Measurements from ENCODE around the gene ERP44. TPM values are rescaled to one million over a fixed set of nuclear protein-coding genes. Genes with fewer than 3 reads are reported as not detected.
"Not testable (repeated sequence)": the region's sequence is repeated elsewhere in the genome, so short reads cannot be mapped to it uniquely, and the experiment has no call there.

ERP44 gene
- polyA plus RNA-seq, 3 donors from 2014 or later, result 42.0 to 53.4 (median 46.6) TPM

GRCh38 chr9:100117316-100117715 lies 18.5 kb upstream of the ERP44 start:
- no peaks in the 10 kb centered on the region for H3K9me3 Mint-ChIP-seq
- no peaks in the 10 kb centered on the region for H3K27me3 Mint-ChIP-seq (ENCODE audit: low read depth in 3 of 3)
- DNase-seq, result no peak
- no peak overlapping the region for H3K4me3 Mint-ChIP-seq
- peaks cover 3 to 5% of the 10 kb centered on the region in 2 donors for H3K4me1 Mint-ChIP-seq
- no peak overlapping the region for H3K27ac Mint-ChIP-seq
- H3K36me3 Mint-ChIP-seq, result peaks cover 4 to 9% (median 4%) of the 10 kb centered on the region in 3 donors

GRCh38 chr9:100112677-100113336 lies 14.0 kb upstream of the ERP44 start:
- peaks cover 5 to 7% of the 10 kb centered on the region in 2 donors for H3K4me1 Mint-ChIP-seq
- H3K4me3 Mint-ChIP-seq, result no peak overlapping the region
- H3K36me3 Mint-ChIP-seq, result peaks cover 0 to 12% (median 4%) of the 10 kb centered on the region in 3 donors
- peak overlapping the region in 2 of 6 donors; percentile 14 to 25 for H3K27ac Mint-ChIP-seq
- no peaks in the 10 kb centered on the region for H3K9me3 Mint-ChIP-seq
- no peak for DNase-seq
- H3K27me3 Mint-ChIP-seq (ENCODE audit: low read depth in 3 of 3), result no peaks in the 10 kb centered on the region

DNA sequence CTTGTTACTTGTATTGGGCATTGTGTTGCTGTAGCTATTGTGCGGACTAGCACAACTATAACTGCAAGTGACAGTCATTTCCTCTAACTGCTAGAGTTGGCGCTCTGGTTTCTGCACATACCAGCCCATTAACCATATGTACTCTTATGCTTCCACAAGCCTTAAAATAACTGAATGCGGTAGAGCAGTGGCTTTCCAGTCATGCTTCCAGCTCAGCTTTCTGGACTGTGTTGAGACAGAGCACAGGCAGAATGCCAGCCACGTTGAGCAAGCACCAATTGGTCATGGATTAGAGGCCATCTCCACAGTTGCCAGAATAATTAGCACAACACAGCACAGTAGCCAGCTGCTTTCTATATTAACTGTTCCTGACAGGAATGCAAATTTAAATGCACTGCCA lies 12.4 kb upstream of the ERP44 start:
- peaks cover 5 to 7% of the 10 kb centered on the region in 2 donors for H3K4me1 Mint-ChIP-seq
- H3K27me3 Mint-ChIP-seq (ENCODE audit: low read depth in 3 of 3), result no peaks in the 10 kb centered on the region
- DNase-seq, result no peak
- peak overlapping the region in 1 of 5 donors; percentile 30 for H3K4me3 Mint-ChIP-seq
- no peaks in the 10 kb centered on the region for H3K9me3 Mint-ChIP-seq
- H3K27ac Mint-ChIP-seq, result no peak overlapping the region
- peaks cover 0 to 12% (median 4%) of the 10 kb centered on the region in 3 donors for H3K36me3 Mint-ChIP-seq

GRCh38 chr9:100108559-100108958 lies 9.8 kb upstream of the ERP44 start:
- DNase-seq, result no peak
- peaks cover 5 to 7% of the 10 kb centered on the region in 2 donors for H3K4me1 Mint-ChIP-seq
- H3K36me3 Mint-ChIP-seq, result peaks cover 0 to 6% (median 0%) of the 10 kb centered on the region in 3 donors
- no peaks in the 10 kb centered on the region for H3K9me3 Mint-ChIP-seq
- no peak overlapping the region for H3K4me3 Mint-ChIP-seq
- no peak overlapping the region for H3K27ac Mint-ChIP-seq
- no peaks in the 10 kb centered on the region for H3K27me3 Mint-ChIP-seq (ENCODE audit: low read depth in 3 of 3)

DNA sequence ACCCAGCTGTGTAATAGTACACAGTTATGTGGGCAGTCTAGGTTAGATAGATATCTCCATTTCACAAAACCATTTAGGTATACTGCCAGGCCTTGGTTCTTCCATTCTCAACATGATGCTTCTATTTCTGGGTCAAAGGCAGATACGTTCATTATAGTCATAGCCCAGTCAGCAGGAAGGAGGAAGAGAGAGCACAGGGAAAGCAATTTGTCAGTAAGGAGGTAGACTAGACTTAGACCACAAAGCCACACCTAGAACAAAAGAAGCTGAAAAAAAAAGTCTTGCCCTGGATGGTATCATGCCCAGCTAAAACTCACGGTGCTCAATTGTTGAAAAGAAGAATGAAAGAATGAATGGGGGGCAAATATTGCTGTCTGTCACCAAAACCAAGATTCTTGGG lies 7.8 kb upstream of the ERP44 start:
- no peak overlapping the region for H3K4me3 Mint-ChIP-seq
- no peak for DNase-seq
- H3K27me3 Mint-ChIP-seq (ENCODE audit: low read depth in 3 of 3), result no peaks in the 10 kb centered on the region
- H3K9me3 Mint-ChIP-seq, result no peaks in the 10 kb centered on the region
- peaks cover 0 to 7% of the 10 kb centered on the region in 2 donors for H3K4me1 Mint-ChIP-seq
- H3K36me3 Mint-ChIP-seq, result peaks cover 0 to 6% (median 0%) of the 10 kb centered on the region in 3 donors
- no peak overlapping the region for H3K27ac Mint-ChIP-seq

DNA sequence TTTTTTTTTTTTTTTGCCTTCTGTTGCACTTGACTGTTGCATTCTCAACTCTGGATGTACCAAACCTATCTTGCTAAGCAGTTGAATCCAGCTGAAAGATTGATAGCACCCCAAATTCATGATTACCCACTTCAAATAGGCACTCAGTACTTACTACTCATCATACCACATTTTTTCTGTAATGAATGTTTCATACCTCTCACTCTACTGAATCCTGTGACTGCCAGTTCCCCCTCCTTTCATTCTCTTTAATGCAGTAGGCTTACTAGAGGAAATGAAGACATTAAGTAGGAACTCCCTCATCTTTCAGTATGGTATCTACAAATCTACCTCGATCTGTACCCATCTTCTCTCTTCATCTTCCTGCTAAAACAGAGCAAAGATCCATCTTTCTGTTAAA lies 7.1 kb upstream of the ERP44 start:
- peaks cover 0 to 2% of the 10 kb centered on the region in 2 donors for H3K4me1 Mint-ChIP-seq

DNA sequence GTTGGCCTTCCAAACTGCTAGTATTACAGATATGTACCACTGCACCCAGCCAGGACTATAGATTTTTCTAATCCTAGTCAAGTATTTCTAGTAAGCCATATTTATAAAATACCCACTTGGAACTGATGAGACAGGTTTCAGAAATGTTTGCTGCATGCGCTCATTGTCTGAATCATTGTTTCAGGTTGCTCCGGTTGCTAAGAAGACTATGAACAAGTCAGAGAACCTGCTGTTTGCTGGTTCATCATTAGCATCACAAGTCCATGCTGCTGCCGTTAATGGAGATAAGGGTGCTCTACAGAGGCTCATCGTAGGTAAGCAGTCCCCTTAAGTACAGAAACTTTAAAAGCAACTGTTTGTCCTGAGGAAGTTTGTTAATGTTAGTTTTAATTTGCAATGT lies 5.5 kb upstream of the ERP44 start:
- Mint-ChIP-seq H3K27me3 (ENCODE audit: low read depth in 3 of 3) (no peaks in the 10 kb centered on the region), H3K4me3 (no peak overlapping the region), H3K9me3 (no peaks in the 10 kb centered on the region), H3K27ac (no peak overlapping the region), H3K4me1 (peaks cover 10% of the 10 kb centered on the region in 2 donors), H3K36me3 (no peaks in the 10 kb centered on the region)
- DNase-seq, result no peak

More for the DNA sequence above, 7.1 kb upstream of the ERP44 start:
- H3K4me3 Mint-ChIP-seq, result no peak overlapping the region
- H3K36me3 Mint-ChIP-seq, result peaks cover 0 to 6% (median 0%) of the 10 kb centered on the region in 3 donors
- no peak overlapping the region for H3K27ac Mint-ChIP-seq
- no peaks in the 10 kb centered on the region for H3K27me3 Mint-ChIP-seq (ENCODE audit: low read depth in 3 of 3)
- no peaks in the 10 kb centered on the region for H3K9me3 Mint-ChIP-seq
- DNase-seq, result no peak

DNA sequence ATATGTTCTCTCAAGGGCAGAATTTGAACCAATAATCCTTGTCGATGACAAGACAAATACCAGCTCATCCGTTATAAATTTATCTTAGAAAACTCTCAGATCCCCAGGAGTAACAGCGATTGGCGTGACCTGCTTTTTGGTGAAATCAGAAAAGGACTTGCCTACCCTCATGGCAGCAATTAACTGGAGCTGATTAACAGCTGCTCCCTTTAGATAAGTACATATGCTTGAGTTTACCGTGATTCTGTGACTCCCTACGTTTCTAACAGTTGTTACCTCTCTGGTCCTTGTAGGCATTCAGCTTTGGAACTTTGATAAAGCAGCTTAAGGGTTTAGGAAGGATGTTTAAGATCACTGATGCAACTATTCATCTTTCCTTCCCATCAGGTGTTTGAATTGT lies 2.8 kb upstream of the ERP44 start:
- H3K36me3 Mint-ChIP-seq, result no peaks in the 10 kb centered on the region
- H3K27ac Mint-ChIP-seq, result no peak overlapping the region
- DNase-seq, result no peak
- no peaks in the 10 kb centered on the region for H3K9me3 Mint-ChIP-seq
- H3K4me3 Mint-ChIP-seq, result no peak overlapping the region
- H3K4me1 Mint-ChIP-seq, result peaks cover 25 to 35% of the 10 kb centered on the region in 2 donors
- peaks cover 0 to 6% (median 3%) of the 10 kb centered on the region in 3 donors for H3K27me3 Mint-ChIP-seq (ENCODE audit: low read depth in 3 of 3)

GRCh38 chr9:100100146-100100667 lies 1.4 kb upstream of the ERP44 start:
- no peaks in the 10 kb centered on the region for H3K36me3 Mint-ChIP-seq

GRCh38 chr9:100099722-100100042 lies 882 bp upstream of the ERP44 start:
- Mint-ChIP-seq H3K27ac (peak overlapping the region; percentile 94 to 99 (median 99)), H3K36me3 (no peaks in the 10 kb centered on the region), H3K27me3 (ENCODE audit: low read depth in 3 of 3) (peaks cover 0 to 6% (median 3%) of the 10 kb centered on the region in 3 donors), H3K9me3 (no peaks in the 10 kb centered on the region), H3K4me1 (peaks cover 35 to 54% of the 10 kb centered on the region in 2 donors), H3K4me3 (peak overlapping the region; percentile 99 to 100 (median 100))
- DNase-seq, result no peak

More at GRCh38 chr9:100100146-100100667, 1.4 kb upstream of the ERP44 start:
- peaks cover 0 to 6% (median 3%) of the 10 kb centered on the region in 3 donors for H3K27me3 Mint-ChIP-seq (ENCODE audit: low read depth in 3 of 3)
- peak overlapping the region; percentile 94 to 99 (median 99) for H3K27ac Mint-ChIP-seq
- peak overlapping the region; percentile 99 to 100 (median 100) for H3K4me3 Mint-ChIP-seq
- H3K9me3 Mint-ChIP-seq, result no peaks in the 10 kb centered on the region
- DNase-seq, result no peak
- peaks cover 32 to 49% of the 10 kb centered on the region in 2 donors for H3K4me1 Mint-ChIP-seq

DNA sequence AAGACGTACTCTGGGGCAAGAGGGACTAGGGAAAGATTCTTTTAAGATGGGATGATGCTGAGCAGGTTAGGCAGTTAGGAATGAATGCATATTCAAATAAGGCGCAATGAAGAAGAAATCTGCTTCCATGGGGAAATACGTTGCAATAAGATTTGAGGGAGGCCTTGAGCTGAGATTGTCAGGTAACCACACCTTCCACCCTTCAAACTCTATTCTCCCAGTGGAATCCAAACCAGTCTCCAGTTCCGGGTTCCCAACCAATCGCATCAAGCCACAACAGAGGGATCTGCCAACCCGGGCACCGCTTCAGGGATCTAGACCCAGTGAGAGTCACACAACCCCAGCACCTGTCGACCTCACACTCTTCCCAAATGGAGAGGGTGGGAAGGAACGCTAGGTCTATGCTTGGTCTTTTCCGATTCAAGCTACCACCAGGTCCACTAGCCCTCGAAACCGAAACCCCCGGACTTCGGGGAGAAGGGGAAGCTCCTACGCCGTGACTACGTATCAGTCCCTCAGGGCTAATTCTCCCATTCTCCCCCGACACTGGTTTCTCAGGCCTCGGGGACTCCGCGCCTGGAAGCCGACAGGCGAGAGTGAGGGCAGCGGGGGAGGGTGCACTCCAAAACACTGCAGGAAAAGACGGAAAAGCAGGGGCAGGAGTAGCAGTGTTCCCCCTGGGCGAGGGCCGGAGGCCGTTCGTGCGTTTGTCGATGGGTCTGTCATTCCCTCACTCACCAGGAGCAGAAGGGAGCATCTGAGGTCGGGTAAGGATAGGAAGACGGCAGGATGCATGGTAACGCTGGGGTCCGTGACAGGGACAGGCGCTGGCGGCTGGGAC lies 534 bp downstream of the ERP44 start:
- H3K36me3 Mint-ChIP-seq, result no peaks in the 10 kb centered on the region
- H3K27ac Mint-ChIP-seq, result peak overlapping the region; percentile 94 to 99 (median 99)
- peak; percentile 46 to 50 (median 48) for DNase-seq
- H3K27me3 Mint-ChIP-seq (ENCODE audit: low read depth in 3 of 3), result peaks cover 0 to 6% (median 3%) of the 10 kb centered on the region in 3 donors
- H3K4me1 Mint-ChIP-seq, result peaks cover 43 to 66% of the 10 kb centered on the region in 2 donors
- peak overlapping the region; percentile 99 to 100 (median 100) for H3K4me3 Mint-ChIP-seq
- H3K9me3 Mint-ChIP-seq, result no peaks in the 10 kb centered on the region

DNA sequence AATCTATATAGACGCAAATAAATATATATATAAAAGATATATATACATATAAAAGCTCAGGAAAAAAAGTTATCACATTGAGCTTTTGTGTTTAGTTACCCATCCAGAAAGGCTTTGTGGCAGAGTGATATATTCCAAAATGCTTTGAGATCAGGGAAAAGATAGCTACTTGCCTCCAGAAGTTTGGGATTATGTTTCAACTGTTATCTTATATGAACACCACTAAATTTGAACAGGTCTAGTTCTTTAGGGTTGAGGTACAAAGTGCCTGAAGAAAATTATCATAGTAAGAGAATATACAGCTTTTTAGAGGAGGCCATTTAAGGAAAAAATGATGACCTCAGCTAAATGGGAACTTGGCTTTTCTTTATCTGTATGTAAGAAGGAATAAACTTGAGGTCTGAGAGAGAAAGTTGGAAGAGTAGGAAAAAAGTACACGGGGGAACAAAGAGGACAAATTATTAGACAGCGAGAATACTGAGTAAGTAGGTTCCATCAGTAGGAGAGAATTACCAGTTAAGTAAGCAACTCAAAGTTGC lies 2.4 kb downstream of the ERP44 start:
- H3K4me3 Mint-ChIP-seq, result peak overlapping the region in 4 of 5 donors; percentile 1 to 53 (median 32)
- H3K4me1 Mint-ChIP-seq, result peaks cover 47 to 84% of the 10 kb centered on the region in 2 donors
- H3K36me3 Mint-ChIP-seq, result no peaks in the 10 kb centered on the region
- no peaks in the 10 kb centered on the region for H3K9me3 Mint-ChIP-seq
- no peak for DNase-seq
- H3K27ac Mint-ChIP-seq, result peak overlapping the region in 4 of 6 donors; percentile 22 to 71 (median 34)
- peaks cover 0 to 6% (median 3%) of the 10 kb centered on the region in 3 donors for H3K27me3 Mint-ChIP-seq (ENCODE audit: low read depth in 3 of 3)

DNA sequence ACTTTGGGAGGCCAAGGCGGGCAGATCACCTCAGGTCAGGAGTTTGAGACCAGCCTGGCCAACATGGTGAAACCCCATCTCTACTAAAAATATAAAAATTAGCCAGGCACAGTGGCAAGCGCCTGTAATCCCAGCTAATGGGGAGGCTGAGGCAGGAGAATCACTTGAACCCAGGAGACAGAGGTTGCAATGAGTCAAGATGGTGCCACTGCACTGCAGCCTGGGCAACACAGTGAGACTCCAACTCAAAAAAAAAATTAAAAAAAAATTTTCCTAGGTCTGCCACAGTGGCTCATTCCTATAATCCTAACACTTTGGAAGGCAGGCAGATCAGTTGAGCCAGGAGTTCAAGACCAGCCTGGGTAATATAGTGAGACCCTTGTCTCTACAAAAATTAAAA lies 4.4 kb downstream of the ERP44 start:
- not testable (repeated sequence) for DNase-seq; H3K36me3 Mint-ChIP-seq; H3K27ac Mint-ChIP-seq; H3K4me3 Mint-ChIP-seq; H3K9me3 Mint-ChIP-seq; H3K27me3 Mint-ChIP-seq (ENCODE audit: low read depth in 3 of 3)
- peaks cover 38 to 81% of the 10 kb centered on the region in 2 donors for H3K4me1 Mint-ChIP-seq

DNA sequence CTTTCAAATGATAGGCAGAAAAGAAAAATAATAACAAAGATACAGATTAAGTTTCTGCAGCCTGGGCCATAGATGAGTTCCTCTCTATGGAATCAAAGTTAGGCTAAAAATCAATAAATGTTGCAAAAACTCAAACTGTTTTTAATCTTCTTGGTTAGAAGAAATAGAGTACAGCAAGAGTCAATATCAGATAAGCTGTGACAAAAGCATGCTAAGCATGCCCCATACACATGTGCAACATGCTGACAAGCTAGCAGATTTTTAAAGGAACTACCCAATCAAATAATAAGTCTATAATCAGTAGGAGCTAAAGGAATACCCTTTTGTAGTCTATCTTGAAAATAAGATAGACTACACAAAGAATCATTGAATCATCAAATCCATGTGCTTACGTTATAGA lies 6.7 kb downstream of the ERP44 start:
- H3K9me3 Mint-ChIP-seq, result no peaks in the 10 kb centered on the region

More for the DNA sequence above, 6.7 kb downstream of the ERP44 start:
- peaks cover 43 to 82% of the 10 kb centered on the region in 2 donors for H3K4me1 Mint-ChIP-seq
- no peaks in the 10 kb centered on the region for H3K36me3 Mint-ChIP-seq
- peak overlapping the region in 1 of 6 donors; percentile 17 for H3K27ac Mint-ChIP-seq
- DNase-seq, result no peak
- H3K27me3 Mint-ChIP-seq (ENCODE audit: low read depth in 3 of 3), result no peaks in the 10 kb centered on the region
- no peak overlapping the region for H3K4me3 Mint-ChIP-seq
